PC-9 (cell line): ENCODE results near the gene SLC30A9. TPM values are rescaled to one million over a fixed set of nuclear protein-coding genes. Genes with fewer than 3 reads are reported as not detected.

Source experiments
- BruUV-seq: library from RNA; stranded (reverse); fragments of 400-500 nt; replicated peaks from 2 replicates; lab custom pipeline; 2021; lab: Mats Ljungman, UMichigan
- CTCF ChIA-PET: fragments of 300-600 bp; sonication (Branson Sonifier 250); formaldehyde crosslinking; loops from one replicate; lab custom pipeline; 2022; ENCODE audit warnings: antibody characterized with exemption; lab: Charles Lee
- POLR2A ChIA-PET: fragments of 300-600 bp; sonication (Branson Sonifier 250); formaldehyde crosslinking; loops from one replicate; lab custom pipeline; 2022; ENCODE audit warnings: antibody characterized with exemption; ENCODE audit not compliant: unreplicated experiment; lab: Charles Lee
- DNase-seq, 2 experiments: peaks; one replicate each; pipeline versions ENCODE4 v3.0.0 to v3.0.0-alpha.2; 2015 to 2022; ENCODE audit warnings: mixed read lengths in 1 of 2
- H2AFZ ChIP-seq: fragments of 200-600 bp; sonication (generic); 2 replicates; pipeline ENCODE4 v1.8.1; 2017; ENCODE audit warnings: antibody characterized with exemption
- H3F3A ChIP-seq: fragments of 200-600 bp; sonication (generic); 2 replicates; pipeline ENCODE4 v1.8.1; 2017; ENCODE audit warnings: antibody characterized with exemption, mild to moderate bottlenecking, low read depth; ENCODE audit not compliant: insufficient read depth
- H3K27ac ChIP-seq: fragments of 200-600 bp; sonication (generic); 2 replicates; pipeline ENCODE4 v1.6.1; 2016; ENCODE audit warnings: mixed run types
- H3K27me3 ChIP-seq: fragments of 200-600 bp; sonication (generic); 2 replicates; pipeline ENCODE4 v1.6.1; 2016; ENCODE audit warnings: low read depth, mixed run types; ENCODE audit not compliant: insufficient read depth
- H3K36me3 ChIP-seq: fragments of 200-600 bp; sonication (generic); 2 replicates; pipeline ENCODE4 v1.6.1; 2016; ENCODE audit warnings: low read depth, mixed run types
- H3K4me1 ChIP-seq: fragments of 200-600 bp; sonication (generic); replicated peaks from 2 replicates; pipeline ENCODE4 v1.6.1; 2016; ENCODE audit warnings: mixed run types; ENCODE audit not compliant: insufficient read depth
- H3K4me2 ChIP-seq: fragments of 200-600 bp; sonication (generic); 2 replicates; pipeline ENCODE4 v1.6.1; 2017; ENCODE audit warnings: mixed run types
- H3K4me3 ChIP-seq: fragments of 200-600 bp; sonication (generic); 2 replicates; pipeline ENCODE4 v1.6.1; 2016; ENCODE audit warnings: mixed run types
- H3K79me2 ChIP-seq: fragments of 200-600 bp; sonication (generic); 2 replicates; pipeline ENCODE4 v1.6.1; 2017; ENCODE audit warnings: low read depth, mixed run types
- H3K9me2 ChIP-seq: fragments of 200-600 bp; sonication (generic); 2 replicates; pipeline ENCODE4 v1.8.1; 2017; ENCODE audit warnings: mild to moderate bottlenecking; ENCODE audit not compliant: insufficient read depth
- H3K9me3 ChIP-seq: fragments of 200-600 bp; sonication (generic); 2 replicates; pipeline ENCODE4 v1.8.1; 2016; ENCODE audit warnings: low read depth; ENCODE audit not compliant: insufficient read depth
- H4K20me1 ChIP-seq: fragments of 200-600 bp; sonication (generic); 2 replicates; pipeline ENCODE4 v1.8.1; 2017; ENCODE audit not compliant: insufficient read depth
- EZH2 ChIP-seq: fragments of 200-600 bp; sonication (generic); IDR thresholded peaks from 2 replicates; pipeline ENCODE4 v1.8.0; 2017; ENCODE audit warnings: antibody characterized with exemption, low read depth
- intact Hi-C: fragments of 100-400 bp; cut with micrococcal nuclease; formaldehyde crosslinking; loops from one replicate; pipeline ENCODE4 v1.10.0; 2022; ENCODE audit not compliant: unreplicated experiment
- total RNA-seq: library from RNA; stranded (reverse); gene quantifications from 2 replicates; pipeline ENCODE4 v1.2.3, GENCODE V29; 2021
- TF ChIP-seq, protein P1 (sequence below): fragments of 200-600 bp; sonication (generic); conservative IDR thresholded peaks from 2 replicates; pipeline ENCODE4 v1.6.1; 2017; ENCODE audit warnings: mixed run types, antibody characterized with exemption, mild to moderate bottlenecking, moderate library complexity

The SLC30A9 gene
- total RNA-seq, 1 experiment from 2014 or later: 47.6 TPM

DNA sequence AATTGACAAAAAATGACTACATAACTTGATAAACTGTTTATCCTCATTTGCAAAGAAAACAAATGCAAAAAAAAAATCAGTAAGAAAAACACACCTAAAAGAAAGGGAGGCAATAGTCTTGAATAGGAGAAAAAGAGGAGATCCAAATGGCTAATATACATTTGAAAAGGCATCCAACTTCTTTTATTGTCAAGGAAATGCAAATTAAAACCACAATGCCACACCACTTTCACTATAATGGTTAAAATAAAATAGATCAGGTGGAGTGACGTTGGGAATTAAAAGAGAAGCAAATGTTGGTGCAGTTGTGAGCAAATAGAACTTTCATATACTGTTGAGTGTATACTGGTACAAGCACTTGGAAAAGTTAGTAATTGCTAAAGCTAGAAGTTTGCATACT lies 5.2 kb upstream of the SLC30A9 start:
- no TSS peak for BruUV-seq
- Histone ChIP-seq H3K4me1 (peaks cover 5% of the 10 kb centered on the region), H3K4me3 (no peak overlapping the region), H3K79me2 (no peaks in the 10 kb centered on the region), H3K4me2 (no peak overlapping the region), H3K9me2 (no peaks in the 10 kb centered on the region), H3K27me3 (no peaks in the 10 kb centered on the region), H2AFZ (no peak overlapping the region), H4K20me1 (no peaks in the 10 kb centered on the region), H3K27ac (no peak overlapping the region), H3F3A (no peaks in the 10 kb centered on the region), H3K9me3 (no peaks in the 10 kb centered on the region), H3K36me3 (no peaks in the 10 kb centered on the region)
- DNase-seq: no peak
- ChIA-PET CTCF (no interaction called here), POLR2A (no interaction called here)
- intact Hi-C loops: no loop called here
- TF ChIP-seq EZH2: no peak
- TF ChIP-seq, protein P1, sequence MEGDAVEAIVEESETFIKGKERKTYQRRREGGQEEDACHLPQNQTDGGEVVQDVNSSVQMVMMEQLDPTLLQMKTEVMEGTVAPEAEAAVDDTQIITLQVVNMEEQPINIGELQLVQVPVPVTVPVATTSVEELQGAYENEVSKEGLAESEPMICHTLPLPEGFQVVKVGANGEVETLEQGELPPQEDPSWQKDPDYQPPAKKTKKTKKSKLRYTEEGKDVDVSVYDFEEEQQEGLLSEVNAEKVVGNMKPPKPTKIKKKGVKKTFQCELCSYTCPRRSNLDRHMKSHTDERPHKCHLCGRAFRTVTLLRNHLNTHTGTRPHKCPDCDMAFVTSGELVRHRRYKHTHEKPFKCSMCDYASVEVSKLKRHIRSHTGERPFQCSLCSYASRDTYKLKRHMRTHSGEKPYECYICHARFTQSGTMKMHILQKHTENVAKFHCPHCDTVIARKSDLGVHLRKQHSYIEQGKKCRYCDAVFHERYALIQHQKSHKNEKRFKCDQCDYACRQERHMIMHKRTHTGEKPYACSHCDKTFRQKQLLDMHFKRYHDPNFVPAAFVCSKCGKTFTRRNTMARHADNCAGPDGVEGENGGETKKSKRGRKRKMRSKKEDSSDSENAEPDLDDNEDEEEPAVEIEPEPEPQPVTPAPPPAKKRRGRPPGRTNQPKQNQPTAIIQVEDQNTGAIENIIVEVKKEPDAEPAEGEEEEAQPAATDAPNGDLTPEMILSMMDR: no peak

DNA sequence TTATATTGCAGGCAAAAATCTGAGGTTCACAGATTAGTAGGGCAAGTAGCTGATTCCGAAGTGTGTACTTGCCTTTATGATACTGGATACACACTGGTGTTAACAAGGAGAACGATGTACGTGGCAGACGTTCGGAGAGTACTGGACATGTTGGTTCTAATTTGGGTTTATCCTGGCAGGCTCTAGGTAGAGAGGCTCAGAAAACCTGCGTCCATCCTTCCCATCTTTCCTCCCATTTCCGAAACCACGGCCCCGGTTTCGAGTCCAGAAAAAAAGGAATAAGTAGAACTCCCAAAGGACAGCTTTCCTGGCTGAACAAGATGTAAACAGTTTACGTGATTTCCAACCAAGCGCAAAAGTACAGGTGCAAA lies 351 bp upstream of the SLC30A9 start:
- Histone ChIP-seq H3K9me3 (no peaks in the 10 kb centered on the region), H3K27me3 (no peaks in the 10 kb centered on the region), H2AFZ (peak overlapping the region; percentile 97), H3K36me3 (no peaks in the 10 kb centered on the region), H3K4me2 (peak overlapping the region; percentile 85), H3K79me2 (peaks cover 31% of the 10 kb centered on the region), H3F3A (no peaks in the 10 kb centered on the region), H3K4me3 (peak overlapping the region; percentile 70), H4K20me1 (no peaks in the 10 kb centered on the region), H3K4me1 (peaks cover 22% of the 10 kb centered on the region), H3K9me2 (no peaks in the 10 kb centered on the region), H3K27ac (peak overlapping the region; percentile 33)
- no peak for TF ChIP-seq EZH2
- TF ChIP-seq, protein P1: no peak
- CTCF ChIA-PET: interaction anchor here (0.5 kb wide), 1 partner anchor 734 kb away, joined by 4 read pairs; no protein-coding TSS in a partner anchor
- POLR2A ChIA-PET: interaction anchor here (0.6 to 0.7 kb wide), 2 partner anchors 33 to 1939 kb away, joined by 3 to 4 read pairs; no protein-coding TSS in a partner anchor
- no peak for DNase-seq
- TSS peak; percentile 97 for BruUV-seq
- intact Hi-C loops: loop anchor here (1.0 kb wide), 1 partner anchor 55 kb away; the partner anchor contains the start of gene TMEM33

DNA sequence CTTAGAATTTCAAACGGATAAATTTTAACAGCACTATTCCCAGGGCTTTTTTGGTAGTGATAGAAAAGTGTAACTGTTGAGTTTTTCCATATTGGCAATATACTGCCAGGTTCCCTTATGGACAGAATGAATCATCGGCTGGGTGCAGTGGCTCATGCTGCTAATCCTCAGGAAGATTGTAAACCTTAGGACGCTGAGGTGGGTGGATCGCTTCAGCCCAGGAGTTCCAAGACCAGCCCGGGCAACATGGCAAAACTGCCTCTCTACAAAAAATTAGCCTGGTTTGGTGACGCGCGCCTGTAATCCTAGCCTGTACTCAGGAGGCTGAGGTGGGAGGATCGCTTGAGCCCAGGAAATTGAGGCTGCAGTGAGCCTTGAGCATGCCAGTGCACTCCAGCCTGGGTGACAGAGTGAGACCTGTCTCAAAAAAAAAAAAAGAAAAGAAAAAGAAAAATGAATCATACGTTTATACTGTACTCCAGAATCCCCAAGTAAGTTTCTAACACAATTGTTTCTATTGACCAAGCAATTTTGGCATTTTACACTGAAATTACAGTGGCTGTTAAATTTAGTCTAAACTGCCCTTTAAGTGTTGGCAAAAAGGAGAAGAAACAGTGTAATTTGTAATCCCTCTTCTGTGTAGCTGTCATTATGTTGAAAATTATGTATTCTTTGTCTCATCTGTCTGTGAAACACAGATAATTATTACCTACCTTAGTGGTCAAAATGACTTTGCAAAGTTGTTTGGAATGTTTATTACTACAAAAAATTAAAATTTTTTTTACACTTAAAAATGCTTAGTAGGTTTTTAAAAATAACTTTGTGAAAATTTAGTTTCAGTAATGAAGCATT lies 1.8 kb downstream of the SLC30A9 start:
- H3K27me3 ChIP-seq: no peaks in the 10 kb centered on the region
- H3K36me3 ChIP-seq: no peaks in the 10 kb centered on the region
- peak overlapping the region; percentile 85 for H3K4me2 ChIP-seq
- H2AFZ ChIP-seq: no peak overlapping the region
- no TSS peak for BruUV-seq
- TF ChIP-seq, protein P1: no peak
- peak overlapping the region; percentile 70; the same call in 1 of the 2 replicates for H3K4me3 ChIP-seq
- no peaks in the 10 kb centered on the region for H3K9me3 ChIP-seq
- peaks cover 22% of the 10 kb centered on the region for H3K4me1 ChIP-seq
- intact Hi-C loops: no loop called here
- H3K27ac ChIP-seq: no peak overlapping the region
- no peaks in the 10 kb centered on the region for H3K9me2 ChIP-seq
- no peaks in the 10 kb centered on the region for H3F3A ChIP-seq
- CTCF ChIA-PET: interaction anchor here (0.6 kb wide), 1 partner anchor 1002 kb away, joined by 3 read pairs; no protein-coding TSS in a partner anchor
- H4K20me1 ChIP-seq: 0 out of 2 replicates have a peak, but pooled peaks cover 10% of the 10 kb centered on the region
- peaks cover 37% of the 10 kb centered on the region for H3K79me2 ChIP-seq
- POLR2A ChIA-PET: no interaction called here
- no peak for DNase-seq
